ENCODE data around the gene MRPL49.
"Not testable (repeated sequence)": the region's sequence is repeated elsewhere in the genome, so short reads cannot be mapped to it uniquely, and the experiment has no call there.

Gene MRPL49

GRCh38 chr11:65172600-65172999 is 50.5 kb downstream of the MRPL49 start:
- no peak for DNase-seq

- DNase-seq = not testable (repeated sequence)
These were observed 52.5 kb downstream of the MRPL49 start for GRCh38 chr11:65174571-65175010.
